ENCODE data around the gene SLC12A3.
"Not testable (repeated sequence)": the region's sequence is repeated elsewhere in the genome, so short reads cannot be mapped to it uniquely, and the experiment has no call there.

SLC12A3 gene

DNA sequence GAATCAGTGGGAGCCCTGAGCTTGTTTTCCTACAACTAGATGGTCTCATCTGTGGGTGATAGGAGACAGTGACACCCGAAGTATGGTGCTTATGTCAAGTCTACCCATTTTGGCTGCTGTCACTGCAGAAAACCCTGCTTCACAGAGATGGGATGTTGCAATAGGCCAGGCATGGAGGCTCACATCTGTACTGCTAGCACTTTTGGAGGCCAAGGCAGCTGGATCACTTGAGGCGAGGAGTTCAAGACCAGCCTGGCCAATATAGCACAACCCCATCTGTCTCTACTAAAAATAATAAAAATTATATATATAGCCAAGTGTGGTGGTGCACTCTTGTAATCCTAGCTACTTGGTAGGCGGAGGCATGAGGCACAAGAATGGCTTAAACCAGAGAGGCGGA lies 64.6 kb downstream of the SLC12A3 start:
- DNase-seq = no peak

DNA sequence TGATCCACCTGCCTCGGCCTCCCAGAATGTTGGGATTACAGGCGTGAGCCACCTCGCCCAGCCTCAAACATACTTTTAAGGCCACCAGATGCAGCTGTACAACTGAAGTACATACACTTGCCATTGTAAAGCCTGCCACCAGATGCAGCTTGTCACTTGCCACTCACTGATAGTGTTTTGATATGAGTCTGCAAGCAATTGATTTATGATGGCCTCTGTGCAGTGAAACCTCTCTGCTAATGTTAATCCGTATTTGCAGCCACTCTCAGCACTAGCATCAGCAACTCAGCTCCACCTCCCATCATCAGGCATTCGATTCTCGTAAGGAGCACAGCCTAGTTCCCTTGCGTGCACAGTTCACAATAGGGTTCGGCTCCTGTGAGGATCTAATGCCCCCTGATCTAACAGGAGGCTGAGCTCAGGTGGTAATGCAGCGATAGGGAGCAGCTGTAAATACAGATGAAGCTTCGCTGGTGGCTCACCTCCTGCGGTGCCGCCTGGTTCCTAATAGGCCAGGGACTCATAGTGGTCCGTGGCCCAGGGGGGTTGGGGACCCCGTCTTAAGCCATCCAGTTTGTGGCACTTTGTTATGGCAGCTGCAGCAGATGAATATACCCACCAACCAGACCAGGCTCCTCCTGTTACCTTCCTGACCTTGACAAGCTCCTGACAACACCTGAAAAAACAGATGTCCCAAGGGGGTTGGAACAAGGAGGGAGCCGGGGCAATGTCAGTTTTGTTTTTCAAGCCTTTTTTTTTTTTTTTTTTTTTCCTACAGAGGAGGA lies 65.7 kb downstream of the SLC12A3 start:
- DNase-seq = no peak

DNA sequence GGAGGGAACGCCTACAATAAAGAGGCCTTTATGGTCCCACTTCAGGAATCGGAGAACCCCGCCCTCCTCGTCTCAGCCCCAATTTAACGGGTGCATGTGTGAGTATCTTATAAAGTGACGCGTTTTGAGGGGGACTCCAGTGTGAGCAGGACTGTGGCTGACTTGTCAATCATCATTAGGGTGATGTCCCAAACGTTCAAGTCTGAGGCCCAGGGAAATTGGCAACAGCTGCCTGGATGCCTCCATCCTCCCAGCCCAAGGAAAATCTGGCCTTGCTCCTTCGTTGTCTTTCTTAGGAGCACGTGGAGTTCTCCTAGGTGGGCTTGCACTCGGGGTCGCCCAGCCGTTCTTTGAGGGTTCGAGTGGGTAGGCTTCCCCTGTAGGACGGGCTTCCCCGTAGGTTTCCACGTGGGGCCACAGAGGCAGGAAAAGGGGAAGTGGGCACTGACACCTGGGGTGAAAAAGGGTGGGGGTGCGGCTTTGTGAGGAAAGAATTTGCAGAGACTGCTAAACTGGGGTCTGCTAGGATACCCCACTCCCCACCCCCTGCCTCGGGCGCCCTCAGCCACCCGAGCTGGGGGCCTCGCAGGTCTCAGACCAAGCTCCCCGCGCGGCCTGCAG lies 66.4 kb downstream of the SLC12A3 start:
- peak; percentile 57 for DNase-seq

DNA sequence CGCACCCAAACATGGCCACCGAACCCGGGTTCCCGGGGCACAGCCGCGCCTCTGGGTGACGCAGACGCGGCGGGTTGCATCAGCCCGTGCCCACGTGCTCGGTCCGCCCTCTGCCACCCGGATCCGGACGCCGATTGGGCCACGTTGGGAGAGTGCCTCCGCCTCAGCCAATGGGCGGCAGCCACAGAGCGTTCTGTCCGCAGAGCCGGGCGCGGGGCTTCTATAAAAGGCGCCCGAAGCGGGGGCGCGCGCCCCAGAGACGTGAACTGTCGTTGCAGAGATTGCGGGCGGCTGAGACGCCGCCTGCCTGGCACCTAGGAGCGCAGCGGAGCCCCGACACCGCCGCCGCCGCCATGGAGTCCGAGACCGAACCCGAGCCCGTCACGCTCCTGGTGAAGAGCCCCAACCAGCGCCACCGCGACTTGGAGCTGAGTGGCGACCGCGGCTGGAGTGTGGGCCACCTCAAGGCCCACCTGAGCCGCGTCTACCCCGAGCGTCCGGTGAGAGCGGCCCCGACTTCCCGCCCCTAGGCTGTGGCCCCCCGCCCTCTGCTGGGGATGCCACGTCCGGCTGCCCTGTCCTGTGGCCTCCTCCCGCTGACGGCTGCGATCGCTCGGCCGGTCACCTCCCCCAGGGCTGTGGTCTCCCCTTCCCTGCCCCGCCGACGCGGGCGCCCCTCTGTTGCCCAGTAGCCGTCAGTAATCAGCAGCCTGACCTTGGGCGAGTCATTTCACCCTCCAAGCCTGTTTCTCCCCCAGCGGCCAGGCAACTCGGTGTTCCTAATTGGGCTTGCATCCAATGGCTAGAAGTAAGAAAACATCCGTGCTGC lies 67.1 kb downstream of the SLC12A3 start, which contains the start of gene HERPUD1:
Gene HERPUD1, plus strand, starts transcription at position 251 of the 829 bp plus-strand sequence. Its CDS starts 103 bp downstream, at position 354.
- DNase-seq = peak; percentile 99

DNA sequence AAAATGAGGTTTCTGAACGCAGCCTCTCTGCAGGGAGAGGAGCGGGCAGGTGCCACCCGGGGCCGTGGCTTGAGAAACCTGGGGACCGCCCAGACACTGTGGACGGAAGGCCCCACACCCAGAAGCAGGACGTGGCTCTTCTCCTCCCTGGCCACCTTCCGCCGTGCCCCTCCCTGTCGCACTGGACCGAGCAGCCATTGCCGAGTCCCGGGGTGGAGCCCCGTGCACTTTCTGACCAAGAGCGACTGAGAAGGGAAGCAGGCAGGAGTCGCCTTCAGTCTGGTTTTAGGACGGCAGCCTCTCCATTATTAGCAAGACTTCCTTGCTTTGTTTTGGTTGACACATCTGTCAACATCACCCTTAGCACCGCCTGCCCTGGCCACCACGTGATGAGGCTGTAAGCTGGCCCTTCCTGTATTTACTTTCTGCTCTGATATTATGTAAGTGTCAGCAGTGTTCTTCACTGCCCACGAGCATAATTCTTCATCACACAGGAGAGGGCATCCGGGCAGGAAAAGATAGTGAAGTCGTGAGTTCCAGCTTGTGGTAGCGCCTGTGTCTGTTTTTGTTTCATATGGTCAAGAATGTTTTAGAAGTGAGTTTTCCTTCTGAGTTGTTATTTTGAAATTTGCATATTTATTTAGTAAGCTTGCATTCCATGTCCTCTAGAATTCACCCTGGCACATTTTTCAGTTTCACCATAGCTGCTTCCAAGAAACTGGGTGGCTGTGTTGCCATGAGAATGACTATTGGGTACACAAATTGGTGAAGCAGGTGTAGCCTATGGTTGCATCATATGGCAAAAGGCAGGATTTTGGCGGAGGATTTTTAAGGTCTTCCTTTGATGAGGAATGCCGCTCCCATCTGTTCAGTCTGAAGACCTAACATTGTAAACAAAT lies 68.0 kb downstream of the SLC12A3 start:
- peak; percentile 72 for DNase-seq

DNA sequence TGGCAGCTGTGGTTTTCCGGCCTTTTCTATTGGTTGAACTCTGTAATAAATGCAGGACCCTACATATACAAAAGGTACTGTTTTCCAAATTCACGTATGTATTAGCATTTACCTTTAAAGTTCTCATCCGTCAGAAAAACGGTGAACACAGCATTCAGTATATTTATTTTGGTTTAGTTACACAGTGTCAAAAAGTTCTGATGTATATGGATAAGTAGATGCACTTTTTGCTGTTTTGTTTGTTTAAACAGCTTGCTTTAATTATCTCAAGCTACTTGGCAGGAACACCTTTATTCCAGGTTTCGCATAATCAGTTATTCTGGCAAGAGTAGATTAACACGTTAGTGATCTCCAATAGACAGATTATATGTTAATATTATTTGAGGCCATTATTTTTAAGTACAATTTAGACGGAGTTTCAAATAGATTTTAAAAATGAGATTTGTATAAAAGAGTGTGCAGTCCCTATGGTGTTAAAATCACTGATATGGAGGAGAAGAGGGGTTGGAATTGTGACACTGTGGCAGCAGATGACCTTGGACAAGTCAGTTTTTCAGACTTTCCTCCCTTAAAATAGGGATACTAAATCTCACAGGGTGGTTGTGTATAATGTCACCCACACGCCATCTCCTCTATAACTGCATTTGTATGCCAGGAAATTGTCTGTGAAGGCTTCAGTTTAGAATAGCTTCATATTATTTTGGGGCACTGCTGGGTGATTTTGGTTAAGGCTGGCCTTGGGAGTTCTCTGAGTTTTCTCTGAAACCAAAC lies 69.0 kb downstream of the SLC12A3 start:
- DNase-seq = no peak

DNA sequence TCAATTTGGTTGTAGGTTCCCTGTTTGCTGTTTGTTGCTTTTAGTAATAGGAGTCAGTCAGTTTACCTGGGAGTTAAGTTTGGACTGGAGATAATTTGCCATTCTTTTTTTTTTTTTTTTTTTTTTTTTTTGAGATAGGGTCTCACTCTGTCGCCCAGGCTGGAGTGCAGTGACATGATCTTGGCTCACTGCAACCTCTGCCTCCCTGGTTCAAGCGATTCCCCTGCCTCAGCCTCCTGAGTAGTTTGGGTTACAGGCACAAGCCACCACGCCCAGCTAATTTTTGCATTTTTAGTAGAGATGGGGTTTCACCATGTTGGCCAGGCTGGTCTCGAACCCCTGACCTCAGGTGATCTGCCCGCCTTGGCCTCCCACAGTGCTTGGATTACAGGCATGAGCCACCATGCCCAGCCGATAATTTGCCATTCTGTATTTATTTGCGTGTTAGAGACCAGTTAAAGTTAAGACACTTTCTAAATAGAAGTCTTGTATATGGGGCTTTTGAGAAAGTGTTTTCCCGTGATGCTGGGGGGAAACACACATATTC lies 69.7 kb downstream of the SLC12A3 start:
- not testable (repeated sequence) for DNase-seq

DNA sequence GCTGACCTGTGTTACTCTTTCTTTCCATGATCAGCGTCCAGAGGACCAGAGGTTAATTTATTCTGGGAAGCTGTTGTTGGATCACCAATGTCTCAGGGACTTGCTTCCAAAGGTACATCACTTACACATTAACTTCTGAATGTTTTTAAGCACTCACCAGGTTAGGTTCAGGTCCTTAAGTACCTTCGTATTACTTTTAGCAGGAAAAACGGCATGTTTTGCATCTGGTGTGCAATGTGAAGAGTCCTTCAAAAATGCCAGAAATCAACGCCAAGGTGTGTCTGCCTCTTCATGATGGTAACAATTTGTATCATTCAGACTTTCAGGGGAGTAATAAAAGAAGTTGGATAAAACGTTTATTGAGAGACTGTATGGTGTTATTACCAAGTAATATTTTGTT lies 70.2 kb downstream of the SLC12A3 start:
- no peak for DNase-seq

DNA sequence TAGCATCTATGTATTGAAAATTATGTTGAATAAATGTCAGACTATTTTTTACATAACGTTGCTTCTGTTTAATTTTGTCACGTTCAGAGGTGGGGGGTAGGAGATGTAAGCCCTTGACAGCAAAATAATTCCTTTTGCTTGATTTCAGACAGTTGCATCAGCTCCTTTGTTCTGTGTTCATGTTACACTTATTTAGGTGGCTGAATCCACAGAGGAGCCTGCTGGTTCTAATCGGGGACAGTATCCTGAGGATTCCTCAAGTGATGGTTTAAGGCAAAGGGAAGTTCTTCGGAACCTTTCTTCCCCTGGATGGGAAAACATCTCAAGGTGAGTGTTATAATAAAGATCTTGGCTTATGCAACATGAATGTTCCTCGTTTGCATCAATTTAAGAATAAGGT lies 71.5 kb downstream of the SLC12A3 start:
- no peak for DNase-seq

DNA sequence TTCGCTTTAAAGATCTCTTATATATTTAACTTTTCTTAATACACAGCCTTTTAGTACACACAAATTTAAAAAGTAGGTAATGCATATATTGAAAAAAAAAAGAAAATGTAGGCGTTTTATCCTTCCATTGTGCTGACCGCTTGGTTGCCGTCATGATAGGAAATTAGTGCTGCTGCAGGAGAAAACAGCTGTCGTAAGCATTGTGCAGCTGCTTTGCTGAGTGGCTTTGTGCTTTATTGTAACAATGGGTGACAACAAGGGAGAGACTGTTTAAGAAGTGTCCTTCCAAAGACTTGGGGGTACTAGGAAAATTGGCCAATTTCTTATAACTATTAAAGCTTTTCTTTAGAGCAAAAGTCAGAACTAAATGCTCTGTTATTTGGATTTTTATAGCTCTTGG lies 71.9 kb downstream of the SLC12A3 start:
- no peak for DNase-seq

DNA sequence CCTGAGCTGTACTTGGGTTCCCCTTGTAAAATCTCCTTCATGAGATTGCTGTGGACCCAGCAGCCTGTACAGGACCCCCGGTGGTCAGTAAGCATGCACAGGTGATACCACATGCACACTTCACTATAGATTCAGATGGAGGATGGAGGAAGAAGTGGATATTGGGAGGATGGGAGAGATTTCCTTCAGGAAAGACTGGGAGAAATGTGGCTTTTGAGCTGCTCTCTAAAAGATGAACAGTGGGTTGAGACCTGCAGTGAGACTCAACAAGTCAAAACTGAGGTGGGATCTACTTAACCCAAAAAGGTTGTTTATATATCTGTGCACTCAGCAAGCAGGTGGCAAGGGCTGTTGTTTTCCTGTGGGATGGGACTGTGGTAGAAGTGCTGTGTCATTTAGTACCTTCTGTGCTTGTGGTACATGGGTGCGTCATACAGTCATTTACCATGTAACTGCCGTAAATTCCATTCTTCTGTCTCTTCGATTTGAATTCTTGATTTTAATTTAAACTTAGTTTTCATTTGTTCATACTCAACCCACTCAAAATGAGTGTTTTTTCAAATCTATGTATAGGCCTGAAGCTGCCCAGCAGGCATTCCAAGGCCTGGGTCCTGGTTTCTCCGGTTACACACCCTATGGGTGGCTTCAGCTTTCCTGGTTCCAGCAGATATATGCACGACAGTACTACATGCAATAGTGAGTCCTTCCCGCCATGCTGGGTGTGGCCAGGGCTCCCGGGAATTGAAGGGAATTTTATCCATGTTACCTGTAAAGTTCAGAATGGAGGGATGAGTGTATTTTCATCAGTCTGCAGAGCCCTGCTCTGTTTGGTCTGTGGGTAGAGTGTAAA lies 73.9 kb downstream of the SLC12A3 start:
- DNase-seq = no peak

DNA sequence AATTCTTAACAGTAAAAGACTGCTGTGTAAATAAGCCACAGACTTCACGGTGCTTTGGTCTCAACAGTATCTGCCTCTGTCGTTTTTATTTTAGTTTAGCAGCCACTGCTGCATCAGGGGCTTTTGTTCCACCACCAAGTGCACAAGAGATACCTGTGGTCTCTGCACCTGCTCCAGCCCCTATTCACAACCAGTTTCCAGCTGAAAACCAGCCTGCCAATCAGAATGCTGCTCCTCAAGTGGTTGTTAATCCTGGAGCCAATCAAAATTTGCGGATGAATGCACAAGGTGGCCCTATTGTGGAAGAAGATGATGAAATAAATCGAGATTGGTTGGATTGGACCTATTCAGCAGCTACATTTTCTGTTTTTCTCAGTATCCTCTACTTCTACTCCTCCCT lies 74.8 kb downstream of the SLC12A3 start:
- no peak for DNase-seq

DNA sequence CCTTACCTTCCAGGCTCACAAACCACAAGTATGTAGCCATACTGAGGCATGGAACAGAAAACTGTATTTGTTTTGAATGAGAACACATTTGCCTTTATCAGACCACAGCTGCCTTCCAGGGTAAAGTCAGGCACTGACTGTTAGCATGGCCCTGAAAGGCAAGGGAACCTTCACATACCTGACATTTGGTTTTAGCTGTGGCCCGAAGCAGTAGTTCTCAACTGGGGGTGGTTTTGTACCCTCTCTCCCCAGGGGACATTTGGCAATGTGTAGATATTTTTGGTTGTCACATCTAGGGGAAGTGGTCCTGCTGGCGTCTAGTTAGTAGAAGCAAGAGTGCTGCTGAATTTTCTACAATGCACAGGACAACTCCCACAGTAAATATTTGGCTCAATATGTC lies 76.1 kb downstream of the SLC12A3 start:
- no peak for DNase-seq

DNA sequence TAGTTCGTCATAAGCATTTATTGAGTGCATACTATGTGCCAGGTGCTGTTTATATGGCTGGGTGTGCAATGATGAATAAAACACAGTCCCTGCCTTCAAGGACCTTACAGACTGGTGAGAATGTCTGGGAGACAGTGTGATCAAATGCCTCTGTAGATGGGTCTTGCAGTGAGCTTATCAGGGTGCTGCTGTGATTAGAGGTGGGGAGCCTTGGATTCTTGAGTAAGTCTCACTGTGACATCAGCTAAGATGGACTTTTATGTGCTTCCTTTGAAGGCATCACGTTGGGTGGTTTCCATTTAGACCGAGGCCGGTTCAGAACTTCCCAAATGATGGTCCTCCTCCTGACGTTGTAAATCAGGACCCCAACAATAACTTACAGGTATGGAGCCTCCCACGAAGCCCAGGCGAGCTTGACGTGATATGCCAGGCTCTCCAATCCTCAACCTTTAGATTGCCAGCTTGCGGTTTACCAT lies 76.9 kb downstream of the SLC12A3 start:
- DNase-seq = no peak

DNA sequence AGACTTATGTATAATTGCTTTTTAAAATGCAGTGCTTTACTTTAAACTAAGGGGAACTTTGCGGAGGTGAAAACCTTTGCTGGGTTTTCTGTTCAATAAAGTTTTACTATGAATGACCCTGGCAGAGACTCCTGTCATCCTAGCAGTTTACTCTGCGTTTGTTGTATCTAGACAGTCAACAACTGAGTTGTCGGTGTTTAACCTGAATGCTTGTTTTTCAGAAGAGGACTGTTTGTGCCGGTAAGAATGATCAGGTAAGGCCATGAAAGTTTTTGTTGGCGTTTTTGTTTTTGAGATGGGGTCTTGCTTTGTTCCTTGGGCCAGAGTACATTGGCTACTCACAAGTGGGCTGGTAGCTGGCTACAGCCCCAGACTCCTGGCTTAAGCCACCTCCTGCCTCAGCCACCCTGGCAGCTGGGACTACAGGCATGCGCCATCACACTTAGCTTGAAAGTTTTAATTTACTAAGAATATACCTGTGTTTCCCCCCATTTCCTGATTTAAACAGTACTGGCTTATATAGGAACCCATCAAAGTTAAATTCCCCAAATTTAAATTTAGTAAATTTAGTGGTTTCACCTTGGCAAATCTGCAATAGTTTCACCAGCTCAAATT lies 78.9 kb downstream of the SLC12A3 start:
- DNase-seq = no peak

DNA sequence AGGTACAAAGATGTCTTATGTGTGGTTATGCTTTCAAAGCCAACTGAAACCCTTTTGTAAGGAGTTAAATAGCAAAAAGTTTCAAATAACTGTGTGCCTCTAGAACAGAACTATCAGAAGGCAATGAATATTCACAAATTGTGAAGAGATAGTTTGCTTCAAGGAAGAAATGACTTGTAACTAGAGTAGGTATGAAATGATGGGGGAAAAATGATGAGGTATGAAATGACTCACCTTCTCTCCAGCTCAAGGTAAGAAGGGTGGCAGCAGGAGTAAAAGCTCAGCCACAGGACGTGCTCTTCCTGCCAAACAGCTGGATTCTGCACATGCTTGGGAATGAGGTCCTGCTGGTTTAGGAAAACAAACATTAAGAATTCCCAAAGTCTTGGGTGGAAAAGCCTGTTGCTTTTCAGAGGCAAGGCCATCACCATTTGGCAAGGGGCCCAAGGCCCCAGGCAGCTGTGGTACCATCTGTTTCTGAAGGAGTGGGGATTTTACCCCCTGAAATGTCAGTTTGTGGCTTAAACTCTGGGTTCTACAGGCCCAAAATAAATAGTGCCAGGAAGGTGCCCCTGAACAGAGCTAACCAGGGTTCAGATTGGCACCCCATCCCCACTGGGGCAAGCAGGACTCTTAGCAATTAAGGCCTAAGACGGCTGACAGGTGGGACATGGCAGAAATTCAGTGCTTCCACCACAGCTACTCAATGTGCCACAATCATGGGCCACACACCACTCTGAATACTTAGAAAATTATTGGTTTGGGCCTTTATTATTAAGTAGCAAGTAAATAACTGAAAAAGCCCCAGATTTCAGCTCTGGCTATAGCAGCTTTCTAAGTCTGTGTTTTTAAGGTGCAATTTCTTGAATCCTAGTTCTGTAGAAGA lies 80.2 kb downstream of the SLC12A3 start:
- DNase-seq = no peak

DNA sequence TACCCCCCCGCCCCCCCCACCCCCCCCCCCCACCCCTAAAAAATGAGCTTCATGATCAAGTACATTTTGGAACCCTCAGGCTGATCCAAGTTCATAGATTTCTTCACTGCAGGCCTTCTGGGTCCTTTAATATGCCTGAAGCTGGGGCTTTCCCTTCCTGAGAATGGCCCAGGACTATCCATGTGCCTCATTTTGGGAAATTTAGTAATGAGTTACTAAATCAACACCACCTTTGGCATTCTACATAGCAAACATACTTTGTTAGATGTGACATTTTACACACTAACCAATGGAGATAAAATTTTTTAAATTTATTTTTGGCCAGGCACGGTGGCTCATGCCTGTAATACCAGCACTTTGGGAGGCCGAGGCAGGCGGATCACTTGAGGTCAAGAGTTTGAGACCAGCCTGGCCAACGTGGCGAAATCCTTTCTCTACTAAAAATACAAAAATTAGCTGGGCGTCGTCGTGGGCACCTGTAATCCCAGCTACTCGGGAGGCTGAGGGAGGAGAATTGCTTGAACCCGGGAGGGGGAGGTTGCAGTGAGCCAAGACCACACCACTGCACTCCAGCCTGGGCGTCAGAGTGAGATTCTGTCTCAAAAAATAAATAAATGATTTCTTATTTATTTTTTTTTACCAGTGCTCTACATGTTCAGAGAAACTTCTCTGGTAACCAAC lies 81.0 kb downstream of the SLC12A3 start:
- no peak for DNase-seq

Data from CD4-positive, alpha-beta T cell treated with Interleukin-15 for 1 hour (primary cell).